GM18505 (cell line): ENCODE data around the gene CHMP1B.

Experiments used
- ATAC-seq: cut with Tn5 transposase; IDR thresholded peaks from one replicate; pipeline ENCODE4 v1.9.1; 2021; ENCODE audit not compliant: unreplicated experiment
- POLR2A ChIP-seq: IDR thresholded peaks from 4 replicates; pipeline ENCODE4 v1.6.1; 2011; ENCODE audit warnings: borderline replicate concordance; ENCODE audit not compliant: insufficient read depth, insufficient read length; ENCODE audit errors: extremely low read depth

CHMP1B gene, protein sequence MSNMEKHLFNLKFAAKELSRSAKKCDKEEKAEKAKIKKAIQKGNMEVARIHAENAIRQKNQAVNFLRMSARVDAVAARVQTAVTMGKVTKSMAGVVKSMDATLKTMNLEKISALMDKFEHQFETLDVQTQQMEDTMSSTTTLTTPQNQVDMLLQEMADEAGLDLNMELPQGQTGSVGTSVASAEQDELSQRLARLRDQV

DNA sequence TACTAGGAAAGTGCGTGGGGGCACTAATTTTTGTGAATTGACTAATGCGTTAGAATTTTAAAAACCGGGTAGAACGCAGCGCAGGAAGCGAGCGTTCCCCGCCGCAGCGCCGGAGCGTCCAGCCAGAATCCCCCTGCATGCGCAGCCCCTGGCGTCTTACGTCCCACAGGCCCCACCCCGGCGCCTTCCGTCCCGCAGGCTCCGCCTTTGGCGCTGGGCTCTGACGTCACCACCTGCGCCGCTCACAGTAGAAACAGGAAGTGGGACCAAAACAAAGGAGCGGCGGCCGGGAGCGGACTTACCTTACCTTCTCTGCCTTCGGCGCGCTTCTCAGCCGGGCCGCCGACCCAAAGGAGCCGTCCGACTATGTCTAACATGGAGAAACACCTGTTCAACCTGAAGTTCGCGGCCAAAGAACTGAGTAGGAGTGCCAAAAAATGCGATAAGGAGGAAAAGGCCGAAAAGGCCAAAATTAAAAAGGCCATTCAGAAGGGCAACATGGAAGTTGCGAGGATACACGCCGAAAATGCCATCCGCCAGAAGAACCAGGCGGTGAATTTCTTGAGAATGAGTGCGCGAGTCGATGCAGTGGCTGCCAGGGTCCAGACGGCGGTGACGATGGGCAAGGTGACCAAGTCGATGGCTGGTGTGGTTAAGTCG is at the start of gene CHMP1B:
Gene CHMP1B, plus strand, starts transcription at position 268 of the 660 bp plus-strand sequence. Its CDS starts 99 bp downstream, at position 367.
- TF ChIP-seq POLR2A, result peak; percentile 94
- peak; percentile 92 for ATAC-seq

- no peak for ATAC-seq
- TF ChIP-seq POLR2A, result no peak
Observed at GRCh38 chr18:11801573-11801972, 49.6 kb upstream of the CHMP1B start.

DNA sequence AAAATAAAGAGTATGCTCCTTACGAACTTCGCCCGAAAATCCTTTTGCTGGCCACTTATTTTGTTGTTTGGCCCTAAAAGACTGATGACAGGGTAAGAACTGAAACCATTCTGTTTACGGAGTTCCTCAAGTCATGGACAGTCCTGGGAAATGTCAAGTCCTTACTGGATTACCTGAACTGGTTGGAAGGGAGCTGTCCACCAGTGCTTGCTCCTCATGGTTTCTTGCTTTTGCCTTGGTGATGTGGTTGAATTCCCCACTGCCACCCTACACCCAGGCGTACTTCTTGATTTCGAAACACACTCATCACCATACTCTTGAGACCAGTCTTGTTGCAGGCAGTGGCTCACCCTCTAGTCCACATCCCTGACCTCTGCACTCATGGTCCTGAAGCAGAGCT is 49.1 kb upstream of the CHMP1B start:
- no peak for ATAC-seq
- no peak for TF ChIP-seq POLR2A

GRCh38 chr18:11802586-11802985 is 48.6 kb upstream of the CHMP1B start:
- TF ChIP-seq POLR2A, result no peak
- ATAC-seq, result no peak

DNA sequence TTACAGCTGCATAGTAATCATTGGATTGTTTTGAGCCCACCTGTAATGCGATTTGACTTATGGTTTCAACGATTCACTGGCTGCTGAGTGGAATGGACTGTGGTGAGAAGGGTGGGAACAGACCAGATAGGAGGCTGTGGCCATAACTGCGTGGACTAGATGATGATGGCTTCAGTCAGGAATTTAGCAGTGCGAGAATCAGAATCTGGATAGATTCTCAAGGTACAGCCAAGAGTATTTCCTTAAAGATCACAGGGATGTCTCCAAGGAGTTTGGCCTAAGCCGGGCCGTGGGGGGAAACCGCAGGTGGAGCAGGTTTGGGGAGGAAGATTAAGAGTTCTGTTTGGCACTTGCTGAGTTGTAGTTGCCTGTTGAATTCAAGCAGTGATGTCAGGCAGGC is 44.0 kb upstream of the CHMP1B start:
- TF ChIP-seq POLR2A, result no peak
- ATAC-seq, result no peak

- ATAC-seq, result no peak
- TF ChIP-seq POLR2A, result no peak
Observed at GRCh38 chr18:11808001-11808855, 43.0 kb upstream of the CHMP1B start.

DNA sequence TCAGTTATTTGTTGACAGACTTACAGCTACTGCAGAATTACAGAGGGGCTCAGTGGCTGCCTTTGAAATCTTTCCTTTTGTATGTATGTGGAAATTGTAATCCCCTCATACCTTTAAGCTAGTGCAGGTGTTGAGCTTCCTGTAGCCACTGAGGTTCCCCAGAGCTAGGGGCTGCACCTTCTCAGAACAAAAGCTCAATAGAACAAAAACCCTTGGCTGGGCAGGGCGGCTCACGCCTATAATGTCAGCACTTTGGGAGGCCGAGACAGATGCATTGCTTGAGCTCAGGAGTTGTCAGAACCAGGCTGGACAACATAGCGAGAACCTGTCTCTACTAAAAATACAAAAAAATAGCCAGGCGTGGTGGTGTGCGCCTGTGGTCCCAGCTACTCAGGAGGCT is 41.3 kb upstream of the CHMP1B start:
- ATAC-seq, result no peak
- no peak for TF ChIP-seq POLR2A

GRCh38 chr18:11810379-11810778 is 40.8 kb upstream of the CHMP1B start:
- TF ChIP-seq POLR2A, result no peak
- no peak for ATAC-seq

DNA sequence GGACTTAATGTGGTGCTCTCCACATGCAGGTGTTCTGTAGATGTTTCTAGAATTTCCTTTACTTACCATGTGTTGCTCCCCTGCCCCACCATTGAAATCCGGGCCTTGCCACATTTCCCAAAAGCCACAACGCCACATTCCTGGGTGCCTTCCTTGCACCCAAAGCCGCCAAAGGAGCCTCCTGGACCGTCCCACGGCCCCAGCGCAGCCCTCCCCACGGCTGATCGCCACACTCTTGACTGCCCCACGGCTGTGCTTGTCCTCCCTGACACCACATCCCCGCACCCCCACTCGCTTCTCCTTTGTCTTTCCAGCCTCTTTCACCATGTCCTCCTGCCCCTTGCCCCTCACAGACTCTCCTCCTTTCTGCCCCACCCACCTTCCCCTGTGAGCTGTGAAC is 40.2 kb upstream of the CHMP1B start:
- TF ChIP-seq POLR2A, result no peak
- ATAC-seq, result no peak

- ATAC-seq, result no peak
- no peak for TF ChIP-seq POLR2A
Observed at GRCh38 chr18:11817229-11817628, 34.0 kb upstream of the CHMP1B start.

DNA sequence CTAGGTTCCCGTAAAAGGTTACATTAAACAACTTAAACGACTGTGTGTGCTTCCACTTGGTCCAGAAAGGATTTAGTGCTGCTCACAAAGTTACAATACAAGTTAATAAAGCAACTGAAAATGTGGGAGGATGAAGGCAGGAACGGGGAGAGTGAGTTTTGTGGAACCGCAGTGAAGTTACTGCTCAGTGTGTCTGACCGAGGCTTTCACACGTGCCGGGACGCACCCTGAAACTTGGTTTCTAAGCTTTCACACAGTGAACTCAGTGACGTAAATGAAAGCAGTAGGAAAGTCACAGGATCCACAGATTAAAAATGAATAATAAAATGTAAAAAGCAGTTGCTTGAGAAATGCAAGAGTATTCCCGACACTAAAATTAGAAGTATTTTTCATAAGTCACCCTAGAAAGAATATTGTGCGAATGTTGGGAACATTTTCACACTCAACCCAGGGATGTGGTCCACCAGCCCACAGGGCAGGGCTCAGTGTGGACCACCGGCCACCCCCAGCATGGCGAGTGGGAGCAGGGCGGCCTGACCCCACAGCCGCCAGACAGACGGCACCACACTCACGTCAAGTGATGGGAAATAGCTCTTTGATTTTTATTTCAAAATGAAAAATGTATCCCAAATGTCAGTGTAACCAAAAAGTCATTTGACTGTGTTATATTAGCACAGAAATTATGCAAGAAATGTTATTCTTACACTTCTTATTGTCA is 32.6 kb upstream of the CHMP1B start:
- ATAC-seq, result no peak
- TF ChIP-seq POLR2A, result no peak

DNA sequence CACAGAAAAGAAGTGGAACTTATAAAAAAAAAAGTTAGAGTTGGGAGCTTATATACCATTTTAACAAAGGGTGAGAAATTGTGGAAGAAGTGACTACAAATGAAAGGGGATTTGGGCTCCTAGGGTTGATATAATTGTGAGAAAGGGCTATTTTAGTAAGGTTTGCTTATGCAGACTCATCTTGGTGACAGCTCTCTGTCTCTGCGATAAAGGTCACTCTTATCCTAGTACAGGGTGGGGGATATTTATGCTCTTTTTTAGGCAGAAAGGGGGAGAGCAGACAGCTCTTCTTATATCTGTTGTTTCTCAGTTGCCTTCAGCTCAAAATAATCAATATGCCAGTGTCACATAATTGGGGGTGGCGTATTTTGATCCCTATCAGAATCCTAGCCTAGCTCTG is 31.3 kb upstream of the CHMP1B start:
- no peak for ATAC-seq
- TF ChIP-seq POLR2A, result no peak

- TF ChIP-seq POLR2A, result no peak
- ATAC-seq, result no peak
Observed at GRCh38 chr18:11820697-11821096, 30.5 kb upstream of the CHMP1B start.
